Astrocyte (in vitro differentiated cells and primary cell): ENCODE measurements around the gene RNU1-1. TPM values are rescaled to one million over a fixed set of nuclear protein-coding genes. Genes with fewer than 3 reads are reported as not detected.

Experiments used
- total RNA-seq: library from RNA; stranded (reverse); gene quantifications from 2 replicates; pipeline ENCODE4 v1.2.1, GENCODE V29; 2021

Gene RNU1-1
- total RNA-seq, 1 donor from 2014 or later = 1,356 TPM

Other genes starting within 250 kb of the RNU1-1 start
- 25.6 and 27.9 TPM in 2 replicates for gene FBXO42, start 161.8 kb downstream of the RNU1-1 start, total RNA-seq
- 152 and 165 TPM in 2 replicates for gene SZRD1, start 147.0 kb downstream of the RNU1-1 start, total RNA-seq
- not detected in 2 replicates for gene SPATA21, start 76.9 kb downstream of the RNU1-1 start, total RNA-seq
- 78.2 and 80.9 TPM in 2 replicates for gene NECAP2, start 73.6 kb downstream of the RNU1-1 start, total RNA-seq
- 21.6 and 23.1 TPM in 2 replicates for gene NBPF1, start 99.3 kb upstream of the RNU1-1 start, total RNA-seq
- 1,356 and 1,553 TPM in 2 replicates for gene RNU1-3, start 152.7 kb upstream of the RNU1-1 start, total RNA-seq
- gene RNU1-4, start 226.2 kb upstream of the RNU1-1 start, total RNA-seq = 1,356 and 1,553 TPM in 2 replicates